ENCODE results near the gene LPP.
A peak's percentile ranks its signal among the peaks of the same experiment; 100 is the strongest.

Gene LPP

DNA sequence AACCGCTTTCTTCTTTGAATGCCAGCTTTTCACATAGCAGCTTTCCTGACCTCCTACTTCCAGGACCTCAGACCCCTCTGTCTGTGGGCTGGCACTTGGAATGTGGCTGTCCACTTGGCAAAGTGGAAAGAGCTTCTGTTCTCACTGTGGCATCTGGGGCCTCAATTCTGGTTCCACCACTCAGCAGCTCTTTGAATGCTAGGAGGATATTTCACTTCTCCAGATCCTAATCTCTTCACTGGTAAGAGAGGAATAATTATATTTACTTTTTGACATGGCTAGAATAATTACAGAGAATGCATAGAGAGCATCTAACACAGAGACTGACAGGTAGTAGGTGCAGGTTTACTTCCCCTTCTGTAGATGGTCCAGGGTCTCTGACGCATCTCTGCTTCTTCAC, 405.9 kb downstream of the LPP start:
- Mint-ChIP-seq H3K4me1 (ENCODE audit: low read depth in 2 of 2) (peaks cover 18 to 40% of the 10 kb centered on the region in 2 donors), H3K36me3 (ENCODE audit: insufficient read depth) (peaks cover 3% of the 10 kb centered on the region)

DNA sequence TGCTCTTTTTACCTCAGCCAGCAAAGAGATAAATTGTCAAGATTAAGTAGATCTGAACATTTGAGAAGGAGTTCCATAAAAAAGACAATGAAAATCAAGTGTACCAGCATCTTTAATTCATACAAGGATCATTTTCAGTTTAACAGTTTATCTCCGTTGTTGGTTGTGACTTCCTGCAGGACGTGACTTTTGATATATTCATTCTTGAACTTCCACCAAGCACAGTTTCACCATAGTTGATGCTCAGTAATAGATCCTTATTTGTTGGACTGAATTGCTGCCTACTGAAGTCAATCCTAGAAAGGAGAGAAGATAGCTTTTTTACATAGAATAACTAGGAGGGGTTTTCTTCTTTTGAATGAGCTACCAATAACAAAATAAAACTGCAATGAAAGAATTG, 408.2 kb downstream of the LPP start:
- no peak overlapping the region for H3K4me3 Mint-ChIP-seq
- peaks cover 3% of the 10 kb centered on the region for H3K36me3 Mint-ChIP-seq (ENCODE audit: insufficient read depth)
- DNase-seq (no peak), ATAC-seq (replicated peaks) (no peak)
- no peaks in the 10 kb centered on the region for H3K27me3 Mint-ChIP-seq
- H3K4me1 Mint-ChIP-seq (ENCODE audit: low read depth in 2 of 2): peaks cover 18 to 37% of the 10 kb centered on the region in 2 donors
- peak overlapping the region in 1 of 2 donors; percentile 29 for H3K27ac Mint-ChIP-seq
- no peaks in the 10 kb centered on the region for H3K9me3 Mint-ChIP-seq

More for the DNA sequence above, 405.9 kb downstream of the LPP start:
- Mint-ChIP-seq H3K4me3 (no peak overlapping the region), H3K27me3 (no peaks in the 10 kb centered on the region), H3K27ac (no peak overlapping the region), H3K9me3 (no peaks in the 10 kb centered on the region)
- DNase-seq (no peak), ATAC-seq (replicated peaks) (no peak)

DNA sequence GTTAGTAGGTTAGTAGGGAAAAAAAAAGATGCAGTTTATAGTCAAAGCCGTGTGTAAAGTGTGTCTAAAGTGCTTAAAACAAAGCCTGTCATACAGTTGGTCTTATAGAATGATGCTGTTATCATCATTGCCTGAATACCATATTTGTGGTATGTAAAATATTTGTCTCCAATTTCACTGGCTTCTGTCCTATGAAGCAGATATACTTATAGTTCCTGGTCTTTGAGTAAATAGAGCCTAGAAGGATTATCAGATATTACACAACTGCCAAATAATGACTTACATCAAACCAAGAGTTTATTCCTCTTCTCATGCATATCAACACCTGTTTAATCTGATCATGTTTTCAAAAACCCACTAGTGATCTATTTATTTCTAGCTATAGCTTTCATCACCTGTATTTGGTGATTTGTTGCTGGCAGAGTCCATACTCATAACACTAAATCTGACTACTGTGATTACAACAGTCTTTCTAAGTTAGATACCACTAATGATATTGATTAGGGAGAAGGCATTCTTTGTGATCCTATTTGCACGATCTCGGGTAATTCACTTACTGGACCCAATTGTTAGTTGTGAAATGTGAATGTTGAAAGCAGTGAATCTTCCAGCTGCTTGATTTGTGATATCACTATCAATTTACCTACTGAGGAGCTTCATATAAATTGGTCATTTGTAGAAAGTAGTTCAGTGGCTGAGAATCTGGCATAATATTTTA, 413.7 kb downstream of the LPP start:
- ATAC-seq (replicated peaks): no peak

DNA sequence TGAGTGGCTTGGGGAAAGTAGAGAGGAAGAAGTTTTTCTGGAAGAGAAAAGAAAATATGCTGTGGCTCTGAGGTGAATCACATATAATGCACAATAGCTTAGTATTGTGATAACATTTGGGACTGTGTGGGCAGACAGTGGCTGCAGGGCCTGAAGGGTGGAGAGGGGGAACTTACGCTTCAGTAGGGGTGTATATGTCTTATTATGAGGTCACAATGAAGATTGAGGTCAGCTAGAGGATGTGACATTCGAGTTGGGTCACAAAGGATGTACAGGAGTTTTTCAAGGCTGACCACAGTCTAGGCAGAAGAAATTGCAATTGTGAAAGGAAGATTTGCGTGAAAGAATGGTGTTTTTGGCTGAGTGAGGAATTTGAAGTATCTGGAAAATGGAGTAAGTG, 414.8 kb downstream of the LPP start:
- Mint-ChIP-seq H3K4me3 (no peak overlapping the region), H3K9me3 (no peaks in the 10 kb centered on the region), H3K27ac (peak overlapping the region in 1 of 2 donors; percentile 35), H3K36me3 (ENCODE audit: insufficient read depth) (no peaks in the 10 kb centered on the region), H3K27me3 (no peaks in the 10 kb centered on the region), H3K4me1 (ENCODE audit: low read depth in 2 of 2) (peaks cover 5 to 8% of the 10 kb centered on the region in 2 donors)
- DNase-seq: peak in 2 of 3 experiments; percentile 4 to 12
- peak; percentile 98 for ATAC-seq (replicated peaks)

More for the DNA sequence above, 413.7 kb downstream of the LPP start:
- no peaks in the 10 kb centered on the region for H3K9me3 Mint-ChIP-seq
- peaks cover 6 to 11% of the 10 kb centered on the region in 2 donors for H3K4me1 Mint-ChIP-seq (ENCODE audit: low read depth in 2 of 2)
- no peak for DNase-seq
- no peaks in the 10 kb centered on the region for H3K36me3 Mint-ChIP-seq (ENCODE audit: insufficient read depth)
- no peaks in the 10 kb centered on the region for H3K27me3 Mint-ChIP-seq
- no peak overlapping the region for H3K27ac Mint-ChIP-seq
- no peak overlapping the region for H3K4me3 Mint-ChIP-seq

DNA sequence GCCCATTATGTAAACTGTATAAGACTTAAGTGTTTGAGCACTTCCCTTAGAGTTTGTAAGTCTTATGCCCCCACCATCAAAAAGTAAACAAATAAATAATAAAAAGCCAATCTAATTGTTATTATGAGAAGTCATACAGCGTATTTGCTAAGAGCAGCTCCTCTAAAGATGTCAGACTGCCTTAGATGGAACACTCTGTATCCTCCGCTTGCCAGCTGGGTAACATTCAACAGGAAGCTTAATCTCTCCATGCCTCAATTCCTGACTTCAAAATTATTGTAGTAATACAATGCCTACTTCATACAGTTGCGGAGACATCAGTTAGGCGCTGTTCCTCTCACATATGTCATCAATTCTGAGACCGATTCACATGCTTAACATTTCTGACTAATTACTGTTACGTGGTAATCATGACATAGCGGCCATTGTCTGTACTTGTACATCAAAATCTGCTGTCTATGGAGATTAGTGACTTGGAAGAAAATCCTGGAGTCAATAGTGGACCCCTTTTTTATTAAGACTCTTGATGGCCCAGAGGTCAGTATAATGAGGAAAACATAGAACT, 417.7 kb downstream of the LPP start:
- peaks cover 5 to 8% of the 10 kb centered on the region in 2 donors for H3K4me1 Mint-ChIP-seq (ENCODE audit: low read depth in 2 of 2)
- no peaks in the 10 kb centered on the region for H3K27me3 Mint-ChIP-seq
- ATAC-seq (replicated peaks) (no peak), DNase-seq (no peak)
- no peak overlapping the region for H3K27ac Mint-ChIP-seq
- no peaks in the 10 kb centered on the region for H3K9me3 Mint-ChIP-seq
- no peak overlapping the region for H3K4me3 Mint-ChIP-seq
- no peaks in the 10 kb centered on the region for H3K36me3 Mint-ChIP-seq (ENCODE audit: insufficient read depth)

DNA sequence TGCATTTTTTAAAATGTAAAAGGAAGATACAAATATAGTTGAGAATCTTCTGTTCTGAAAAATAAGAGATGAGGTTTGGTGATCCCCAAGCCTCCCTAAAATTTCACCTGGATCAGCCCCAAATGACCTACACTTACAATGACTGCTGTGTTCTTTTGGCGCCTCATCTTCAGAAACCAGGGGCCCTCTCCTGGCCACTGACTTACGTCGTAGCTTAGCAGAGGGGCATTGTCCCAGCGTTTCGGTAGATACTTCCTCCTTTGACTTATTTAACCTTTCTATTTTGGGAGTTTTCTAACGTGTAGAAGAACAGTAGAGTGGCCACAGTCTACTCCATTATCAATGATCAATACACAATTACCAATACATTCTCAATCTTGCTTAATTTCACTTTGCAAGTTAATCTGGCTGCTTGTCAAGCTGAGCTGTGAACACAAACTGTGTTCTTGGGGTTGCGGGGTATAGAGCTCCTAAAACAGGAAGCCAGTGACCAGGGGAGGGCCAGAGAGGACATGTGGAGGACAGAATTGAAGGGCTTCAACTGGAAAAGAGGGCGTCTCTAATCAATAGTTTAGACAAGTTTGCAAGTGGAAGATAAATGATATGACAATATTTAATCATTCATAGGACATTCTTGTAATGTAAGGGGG, 419.5 kb downstream of the LPP start:
- ATAC-seq (replicated peaks): no peak
- no peak overlapping the region for H3K4me3 Mint-ChIP-seq
- no peak for DNase-seq
- H3K27ac Mint-ChIP-seq: peak overlapping the region; percentile 15 to 16
- H3K27me3 Mint-ChIP-seq: no peaks in the 10 kb centered on the region
- H3K4me1 Mint-ChIP-seq (ENCODE audit: low read depth in 2 of 2): peaks cover 7 to 15% of the 10 kb centered on the region in 2 donors
- no peaks in the 10 kb centered on the region for H3K9me3 Mint-ChIP-seq
- no peaks in the 10 kb centered on the region for H3K36me3 Mint-ChIP-seq (ENCODE audit: insufficient read depth)

DNA sequence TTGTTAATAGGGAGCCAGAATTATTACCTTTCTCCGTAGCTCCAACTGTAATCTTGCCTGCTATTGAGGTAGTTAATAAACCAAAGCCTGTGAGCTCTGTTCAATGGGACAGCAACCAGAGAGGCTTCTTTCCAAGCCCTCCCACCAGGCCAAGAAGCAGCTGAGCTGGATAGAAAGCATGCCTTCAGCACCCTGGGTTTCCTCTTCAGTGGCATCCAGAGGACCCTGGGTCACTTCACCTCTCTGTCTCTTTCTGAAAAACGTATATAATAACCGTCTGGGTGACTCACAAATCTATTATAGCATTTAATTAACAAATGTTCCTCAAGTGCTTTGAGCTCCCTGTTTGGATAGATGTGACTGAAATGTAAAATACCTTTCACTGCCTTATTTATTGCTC, 420.0 kb downstream of the LPP start:
- Mint-ChIP-seq H3K9me3 (no peaks in the 10 kb centered on the region), H3K4me1 (ENCODE audit: low read depth in 2 of 2) (peaks cover 2 to 9% of the 10 kb centered on the region in 2 donors), H3K27ac (peak overlapping the region; percentile 15 to 16), H3K27me3 (no peaks in the 10 kb centered on the region), H3K4me3 (no peak overlapping the region), H3K36me3 (ENCODE audit: insufficient read depth) (peaks cover 2% of the 10 kb centered on the region)
- DNase-seq (no peak), ATAC-seq (replicated peaks) (no peak)

DNA sequence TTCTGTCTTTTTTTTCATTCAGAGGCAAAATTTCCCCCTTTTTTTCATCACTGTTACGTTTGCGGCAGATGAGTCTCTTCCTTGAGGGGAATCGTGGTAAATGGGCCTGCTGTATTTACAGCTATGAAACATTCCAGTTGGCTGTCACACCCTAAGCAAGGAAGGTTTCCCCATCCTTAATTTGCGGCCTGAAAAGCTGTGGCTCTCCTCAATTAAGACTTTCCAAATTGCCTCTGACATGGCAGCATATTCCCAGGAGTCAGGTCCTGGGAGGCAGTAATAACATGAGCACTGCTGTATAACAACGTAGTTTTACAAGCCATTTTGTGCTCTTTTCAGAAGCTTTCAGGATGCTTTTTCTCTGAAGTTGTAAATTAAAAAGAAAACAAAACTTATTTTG, 420.9 kb downstream of the LPP start:
- H3K4me3 Mint-ChIP-seq: no peak overlapping the region
- no peaks in the 10 kb centered on the region for H3K9me3 Mint-ChIP-seq
- H3K4me1 Mint-ChIP-seq (ENCODE audit: low read depth in 2 of 2): peaks cover 2 to 8% of the 10 kb centered on the region in 2 donors
- no peak for ATAC-seq (replicated peaks)
- DNase-seq: no peak
- H3K27ac Mint-ChIP-seq: no peak overlapping the region
- no peaks in the 10 kb centered on the region for H3K27me3 Mint-ChIP-seq
- H3K36me3 Mint-ChIP-seq (ENCODE audit: insufficient read depth): peaks cover 2% of the 10 kb centered on the region

DNA sequence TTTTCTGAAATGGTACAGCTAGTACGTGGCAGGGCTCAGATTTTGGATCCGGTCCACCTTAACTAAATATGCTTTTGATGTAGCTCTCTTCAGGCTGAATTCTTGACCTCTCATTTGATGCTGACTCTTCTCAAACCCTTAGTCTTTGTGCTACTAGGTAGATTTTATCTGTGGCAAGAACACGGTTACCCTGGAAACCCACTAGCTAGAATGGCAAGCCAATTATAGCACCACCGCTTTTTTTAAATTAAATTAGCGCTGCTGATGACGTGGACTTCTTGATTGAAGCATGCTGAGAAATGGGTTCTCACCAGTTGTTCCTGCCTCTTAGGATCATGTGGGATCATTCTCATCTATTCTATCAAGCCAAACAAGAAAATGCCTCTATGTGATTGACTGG, 421.5 kb downstream of the LPP start:
- no peak overlapping the region for H3K27ac Mint-ChIP-seq
- no peak for ATAC-seq (replicated peaks)

DNA sequence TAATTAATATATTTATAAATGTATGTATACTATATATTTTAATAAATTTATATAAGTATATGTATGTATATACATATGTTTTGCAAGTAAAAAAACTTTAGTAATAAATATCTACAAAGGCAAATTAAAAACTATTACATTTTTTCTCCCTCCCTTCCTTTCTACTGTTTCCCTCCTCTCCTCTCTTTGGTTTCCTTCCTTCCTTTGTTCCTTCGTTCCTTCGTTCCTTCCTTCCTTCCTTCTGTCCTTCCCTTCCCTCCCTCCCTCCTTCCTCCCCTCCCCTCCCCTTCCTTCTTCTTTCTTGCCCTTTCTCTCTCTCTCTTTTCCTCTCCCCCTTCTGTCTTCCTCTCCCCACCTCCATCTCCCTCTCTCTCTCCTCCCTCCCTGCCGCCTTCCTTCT, 423.6 kb downstream of the LPP start:
- ATAC-seq (replicated peaks): no peak
- Mint-ChIP-seq H3K4me3 (no peak overlapping the region), H3K4me1 (ENCODE audit: low read depth in 2 of 2) (peaks cover 2 to 8% of the 10 kb centered on the region in 2 donors), H3K36me3 (ENCODE audit: insufficient read depth) (peaks cover 2% of the 10 kb centered on the region), H3K9me3 (no peaks in the 10 kb centered on the region), H3K27ac (peak overlapping the region; percentile 18 to 21), H3K27me3 (no peaks in the 10 kb centered on the region)
- DNase-seq: no peak

More for the DNA sequence above, 421.5 kb downstream of the LPP start:
- H3K4me1 Mint-ChIP-seq (ENCODE audit: low read depth in 2 of 2): peaks cover 2 to 8% of the 10 kb centered on the region in 2 donors
- no peak for DNase-seq
- no peak overlapping the region for H3K4me3 Mint-ChIP-seq
- peaks cover 2% of the 10 kb centered on the region for H3K36me3 Mint-ChIP-seq (ENCODE audit: insufficient read depth)
- no peaks in the 10 kb centered on the region for H3K27me3 Mint-ChIP-seq
- H3K9me3 Mint-ChIP-seq: no peaks in the 10 kb centered on the region

DNA sequence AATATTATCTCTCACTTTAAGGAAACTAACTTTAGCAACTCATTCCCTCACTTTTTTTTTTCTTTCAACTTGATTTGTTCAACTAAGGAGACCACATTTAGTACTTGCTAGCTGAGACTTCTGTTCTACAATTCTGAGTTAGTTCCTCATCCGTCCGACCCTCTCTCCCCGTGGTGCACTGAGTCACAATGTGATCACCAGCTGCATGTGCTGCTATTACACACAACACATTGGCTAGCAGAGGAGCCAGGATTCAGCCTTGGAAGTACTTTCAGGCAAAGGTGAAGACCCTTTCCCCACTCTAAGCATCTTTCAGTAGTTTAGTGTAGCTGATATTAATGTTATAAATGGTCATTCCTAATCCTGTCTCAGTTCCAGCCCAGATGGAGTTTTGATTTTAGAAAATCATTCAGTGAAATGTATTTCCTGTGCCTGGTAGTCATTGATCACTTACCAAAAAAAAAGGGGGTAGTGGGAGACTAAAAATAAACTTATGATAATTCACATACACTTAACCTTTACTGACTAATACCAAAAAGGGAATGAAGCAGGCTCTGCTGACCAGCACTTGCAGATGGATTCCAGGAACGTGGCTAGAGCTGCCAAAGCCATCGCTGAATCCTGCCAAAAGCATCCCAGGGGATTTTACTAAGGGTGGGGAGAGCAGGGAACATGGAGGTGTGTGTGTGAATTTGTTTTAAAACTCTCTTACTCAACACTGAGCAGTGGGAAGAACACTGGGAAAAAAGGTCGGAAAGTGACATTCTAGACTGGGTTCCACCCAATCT, 424.8 kb downstream of the LPP start:
- DNase-seq (no peak), ATAC-seq (replicated peaks) (no peak)
- Mint-ChIP-seq H3K36me3 (ENCODE audit: insufficient read depth) (peaks cover 2% of the 10 kb centered on the region), H3K9me3 (no peaks in the 10 kb centered on the region), H3K4me1 (ENCODE audit: low read depth in 2 of 2) (peaks cover 2 to 8% of the 10 kb centered on the region in 2 donors), H3K4me3 (no peak overlapping the region), H3K27me3 (no peaks in the 10 kb centered on the region), H3K27ac (peak overlapping the region in 1 of 2 donors; percentile 38)

DNA sequence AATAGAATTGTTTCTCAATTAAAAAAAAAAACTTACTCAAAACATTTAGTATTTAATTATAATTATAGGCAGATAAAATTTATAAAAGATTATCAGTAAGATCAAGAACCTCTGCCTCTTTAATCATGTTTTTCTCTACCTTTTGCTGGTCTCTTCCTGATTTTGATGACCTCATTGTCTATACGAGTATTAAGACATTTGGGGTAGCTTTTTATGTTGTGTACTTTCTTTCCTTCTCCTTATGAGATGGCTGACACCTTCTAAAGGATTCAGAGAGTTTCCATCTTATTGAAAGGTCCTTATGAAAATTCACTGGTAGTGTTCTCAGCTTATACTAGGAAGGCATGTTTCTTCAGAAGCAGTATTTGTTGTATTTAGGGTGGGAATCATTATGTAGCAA, 426.3 kb downstream of the LPP start:
- Mint-ChIP-seq H3K4me3 (no peak overlapping the region), H3K9me3 (no peaks in the 10 kb centered on the region), H3K36me3 (ENCODE audit: insufficient read depth) (peaks cover 2% of the 10 kb centered on the region), H3K4me1 (ENCODE audit: low read depth in 2 of 2) (peaks cover 5 to 16% of the 10 kb centered on the region in 2 donors), H3K27ac (no peak overlapping the region), H3K27me3 (no peaks in the 10 kb centered on the region)
- DNase-seq: no peak
- ATAC-seq (replicated peaks): no peak

DNA sequence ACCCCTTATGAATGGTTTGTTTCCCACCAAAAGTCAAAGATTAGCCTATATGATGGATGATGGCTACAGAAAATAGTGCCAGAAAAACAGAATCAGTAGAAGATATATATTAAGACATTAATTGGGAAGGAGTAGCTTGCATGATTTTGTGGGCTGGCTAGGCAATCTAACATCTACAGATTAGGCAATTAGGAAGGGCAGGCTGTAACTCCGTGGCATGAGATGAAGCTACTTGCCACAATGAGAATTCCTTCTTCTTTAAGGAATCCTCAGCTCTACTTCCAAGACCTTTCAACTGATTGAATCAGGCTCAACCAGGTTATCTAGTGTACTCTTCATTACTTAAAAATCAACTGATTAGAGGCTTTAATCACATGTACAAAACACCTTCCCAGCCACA, 426.7 kb downstream of the LPP start:
- Mint-ChIP-seq H3K27ac (no peak overlapping the region), H3K4me3 (no peak overlapping the region)

More for the DNA sequence above, 426.7 kb downstream of the LPP start:
- ATAC-seq (replicated peaks): no peak
- H3K9me3 Mint-ChIP-seq: no peaks in the 10 kb centered on the region
- H3K27me3 Mint-ChIP-seq: no peaks in the 10 kb centered on the region
- no peak for DNase-seq
- H3K4me1 Mint-ChIP-seq (ENCODE audit: low read depth in 2 of 2): peaks cover 5 to 17% of the 10 kb centered on the region in 2 donors
- peaks cover 2% of the 10 kb centered on the region for H3K36me3 Mint-ChIP-seq (ENCODE audit: insufficient read depth)
